Neuronal stem cell (in vitro differentiated cells): ENCODE measurements around the gene NSUN6.

Experiments
- DNase-seq: peaks from one replicate; pipeline ENCODE4 v3.0.0-alpha.2; 2013; ENCODE audit warnings: low spot score
- H2AFZ ChIP-seq: one replicate; pipeline ENCODE4 v1.6.1; 2013; ENCODE audit warnings: mild to moderate bottlenecking, low read length, inconsistent platforms
- H2AK5ac ChIP-seq: 2 replicates; pipeline ENCODE4 v1.6.1; 2013; ENCODE audit warnings: low read depth, mild to moderate bottlenecking, inconsistent platforms, low read length, moderate library complexity, mixed read lengths
- H2BK120ac ChIP-seq: 2 replicates; pipeline ENCODE4 v1.6.1; 2013; ENCODE audit warnings: low read depth, mild to moderate bottlenecking, inconsistent platforms, low read length, moderate library complexity, mixed read lengths
- H2BK12ac ChIP-seq: one replicate; pipeline ENCODE4 v1.6.1; 2013; ENCODE audit warnings: low read length, inconsistent platforms
- H2BK15ac ChIP-seq: 2 replicates; pipeline ENCODE4 v1.6.1; 2013; ENCODE audit warnings: mild to moderate bottlenecking, low read length, inconsistent platforms, mixed read lengths
- H2BK5ac ChIP-seq: one replicate; pipeline ENCODE4 v1.6.1; 2013; ENCODE audit warnings: inconsistent platforms, mild to moderate bottlenecking, low read length, moderate library complexity
- H3K14ac ChIP-seq: one replicate; pipeline ENCODE4 v1.6.1; 2013; ENCODE audit warnings: low read length, inconsistent platforms
- H3K18ac ChIP-seq: 2 replicates; pipeline ENCODE4 v1.6.1; 2013; ENCODE audit warnings: low read length, inconsistent platforms
- H3K23ac ChIP-seq: 2 replicates; pipeline ENCODE4 v1.6.1; 2013; ENCODE audit warnings: low read depth, mild to moderate bottlenecking, mixed read lengths, low read length, inconsistent platforms; ENCODE audit not compliant: poor library complexity
- H3K27ac ChIP-seq: replicated peaks from 3 replicates; pipeline ENCODE4 v1.5.1; 2013; ENCODE audit warnings: low read length, inconsistent platforms
- H3K27me3 ChIP-seq, 3 experiments: 2 replicates each; pipeline ENCODE4 v1.6.1; 2013; ENCODE audit warnings: low read length in 3 of 3, mild to moderate bottlenecking in 2 of 3, inconsistent platforms in 1 of 3, low read depth in 1 of 3, mixed read lengths in 1 of 3, moderate library complexity in 1 of 3; ENCODE audit not compliant: control insufficient read depth in 3 of 3, insufficient read depth in 3 of 3
- H3K36me3 ChIP-seq, 2 donors: replicated peaks in 1 of 2; 2 replicates each; pipeline ENCODE4 v1.6.1; 2013; ENCODE audit warnings: low read length in 2 of 2; ENCODE audit not compliant: control insufficient read depth in 2 of 2, insufficient read depth in 2 of 2
- H3K4ac ChIP-seq: 2 replicates; pipeline ENCODE4 v1.6.1; 2013; ENCODE audit warnings: inconsistent platforms, mild to moderate bottlenecking, low read length, moderate library complexity
- H3K4me1 ChIP-seq, 2 donors: 1 replicate in 1 of 2; 2 replicates in 1 of 2; pipeline ENCODE4 v1.6.1; 2013; ENCODE audit warnings: low read length in 2 of 2, low read depth in 1 of 2; ENCODE audit not compliant: control insufficient read depth in 2 of 2, insufficient read depth in 1 of 2
- H3K4me2 ChIP-seq: one replicate; pipeline ENCODE4 v1.6.1; 2013; ENCODE audit warnings: mild to moderate bottlenecking, low read length, inconsistent platforms; ENCODE audit not compliant: insufficient read depth, poor library complexity, severe bottlenecking
- H3K4me3 ChIP-seq, 2 donors: 2 replicates each; pipeline ENCODE4 v1.5.1; 2013; ENCODE audit warnings: low read length in 2 of 2, mild to moderate bottlenecking in 2 of 2, inconsistent platforms in 1 of 2, moderate library complexity in 1 of 2
- H3K79me1 ChIP-seq: one replicate; pipeline ENCODE4 v1.6.1; 2013; ENCODE audit warnings: low read depth, mild to moderate bottlenecking, inconsistent platforms, low read length, moderate library complexity
- H3K9ac ChIP-seq: one replicate; pipeline ENCODE4 v1.6.1; 2013; ENCODE audit warnings: mild to moderate bottlenecking, low read depth, low read length, inconsistent platforms; ENCODE audit not compliant: poor library complexity
- H3K9me3 ChIP-seq, 2 donors: replicated peaks in 1 of 2; 2 replicates each; pipeline versions ENCODE3 to v1.6.1; 2013; ENCODE audit warnings: low read length in 2 of 2, mild to moderate bottlenecking in 2 of 2, inconsistent platforms in 1 of 2, low read depth in 1 of 2, mixed read lengths in 1 of 2, moderate library complexity in 1 of 2; ENCODE audit not compliant: control insufficient read depth in 2 of 2, insufficient read depth in 1 of 2
- H4K8ac ChIP-seq: one replicate; pipeline ENCODE4 v1.6.1; 2013; ENCODE audit warnings: low read depth, mild to moderate bottlenecking, inconsistent platforms, low read length, moderate library complexity
- H4K91ac ChIP-seq: one replicate; pipeline ENCODE4 v1.6.1; 2013; ENCODE audit warnings: low read length, low read depth, mild to moderate bottlenecking, inconsistent platforms; ENCODE audit not compliant: poor library complexity
- WGBS, 2 donors: extraction: QIAGEN DNeasy Blood & Tissue Kit; methylation state at CpG; one replicate each; pipeline ENCODE4 v1.1.7; 2013; ENCODE audit warnings: missing lambda C conversion rate in 2 of 2, mixed read lengths in 1 of 2; ENCODE audit not compliant: insufficient read length in 2 of 2, insufficient replicate concordance in 1 of 2; ENCODE audit errors: extremely low coverage in 2 of 2; 5-methylcytosine and 5-hydroxymethylcytosine counted together

Gene NSUN6

GRCh38 chr10:18527687-18528086, 123.7 kb downstream of the NSUN6 start:
- no peak overlapping the region for H4K8ac ChIP-seq
- H2BK5ac ChIP-seq, result no peak overlapping the region
- H3K4me3 ChIP-seq, result no peak overlapping the region
- no peak overlapping the region for H2AFZ ChIP-seq
- H2BK15ac ChIP-seq, result no peak overlapping the region
- no peak overlapping the region for H3K23ac ChIP-seq
- no peak overlapping the region for H4K91ac ChIP-seq
- H2BK12ac ChIP-seq, result no peak overlapping the region
- no peak for DNase-seq
- no peak overlapping the region for H3K4me2 ChIP-seq
- H3K14ac ChIP-seq, result no peak overlapping the region
- peaks cover 2 to 6% of the 10 kb centered on the region in 2 donors for H3K36me3 ChIP-seq
- no peak overlapping the region for H3K27ac ChIP-seq
- H3K9me3 ChIP-seq, result peaks cover 0 to 3% of the 10 kb centered on the region in 2 donors
- H2BK120ac ChIP-seq, result no peak overlapping the region
- no peak overlapping the region for H3K4ac ChIP-seq
- no peaks in the 10 kb centered on the region for H3K27me3 ChIP-seq
- no CpG with 5 or more reads among the region's 2 CpGs for WGBS, 2 donors
- no peak overlapping the region for H3K9ac ChIP-seq
- H3K4me1 ChIP-seq, result no peaks in the 10 kb centered on the region
- H2AK5ac ChIP-seq, result no peak overlapping the region
- H3K18ac ChIP-seq, result no peak overlapping the region
- no peaks in the 10 kb centered on the region for H3K79me1 ChIP-seq

GRCh38 chr10:18523858-18524257, 127.5 kb downstream of the NSUN6 start:
- H3K27me3 ChIP-seq, result no peaks in the 10 kb centered on the region
- H3K4ac ChIP-seq, result no peak overlapping the region
- H3K9ac ChIP-seq, result no peak overlapping the region
- H2BK120ac ChIP-seq, result no peak overlapping the region
- DNase-seq, result no peak
- no peaks in the 10 kb centered on the region for H3K36me3 ChIP-seq
- H3K27ac ChIP-seq, result no peak overlapping the region
- no peak overlapping the region for H3K23ac ChIP-seq
- WGBS, 2 donors, result no CpG with 5 or more reads among the region's 2 CpGs
- H2BK12ac ChIP-seq, result no peak overlapping the region
- no peak overlapping the region for H2BK15ac ChIP-seq
- H3K4me3 ChIP-seq, result no peak overlapping the region
- H3K79me1 ChIP-seq, result no peaks in the 10 kb centered on the region
- H4K8ac ChIP-seq, result no peak overlapping the region
- no peaks in the 10 kb centered on the region for H3K9me3 ChIP-seq
- no peaks in the 10 kb centered on the region for H3K4me1 ChIP-seq
- no peak overlapping the region for H2AK5ac ChIP-seq
- H3K4me2 ChIP-seq, result no peak overlapping the region
- H2AFZ ChIP-seq, result no peak overlapping the region
- H3K14ac ChIP-seq, result no peak overlapping the region
- no peak overlapping the region for H4K91ac ChIP-seq
- no peak overlapping the region for H2BK5ac ChIP-seq
- no peak overlapping the region for H3K18ac ChIP-seq

GRCh38 chr10:18523025-18523424, 128.4 kb downstream of the NSUN6 start:
- no peak overlapping the region for H4K91ac ChIP-seq
- H3K23ac ChIP-seq, result no peak overlapping the region
- WGBS, 2 donors, result no CpG with 5 or more reads among the region's 1 CpG
- no peak overlapping the region for H2BK12ac ChIP-seq
- no peak overlapping the region for H2AK5ac ChIP-seq
- H3K9ac ChIP-seq, result no peak overlapping the region
- DNase-seq, result no peak
- no peak overlapping the region for H2BK5ac ChIP-seq
- no peaks in the 10 kb centered on the region for H3K79me1 ChIP-seq
- H3K4me3 ChIP-seq, result no peak overlapping the region
- no peak overlapping the region for H2BK120ac ChIP-seq
- H3K27ac ChIP-seq, result no peak overlapping the region
- no peak overlapping the region for H3K18ac ChIP-seq
- no peak overlapping the region for H4K8ac ChIP-seq
- H3K4me2 ChIP-seq, result no peak overlapping the region
- no peaks in the 10 kb centered on the region for H3K27me3 ChIP-seq
- H3K36me3 ChIP-seq, result no peaks in the 10 kb centered on the region
- H2BK15ac ChIP-seq, result no peak overlapping the region
- no peaks in the 10 kb centered on the region for H3K4me1 ChIP-seq
- H3K14ac ChIP-seq, result no peak overlapping the region
- no peak overlapping the region for H2AFZ ChIP-seq
- no peaks in the 10 kb centered on the region for H3K9me3 ChIP-seq
- no peak overlapping the region for H3K4ac ChIP-seq

- H2BK15ac ChIP-seq, result no peak overlapping the region
- WGBS, 2 donors, result no CpG with 5 or more reads among the region's 3 CpGs
- H2BK12ac ChIP-seq, result no peak overlapping the region
- no peak overlapping the region for H3K4me3 ChIP-seq
- no peak overlapping the region for H3K27ac ChIP-seq
- no peak overlapping the region for H3K4me2 ChIP-seq
- no peaks in the 10 kb centered on the region for H3K79me1 ChIP-seq
- no peak overlapping the region for H3K18ac ChIP-seq
- no peaks in the 10 kb centered on the region for H3K4me1 ChIP-seq
- H3K9me3 ChIP-seq, result no peaks in the 10 kb centered on the region
- H2AFZ ChIP-seq, result no peak overlapping the region
- no peak overlapping the region for H3K23ac ChIP-seq
- no peak overlapping the region for H2AK5ac ChIP-seq
- DNase-seq, result no peak
- no peak overlapping the region for H3K9ac ChIP-seq
- H2BK120ac ChIP-seq, result no peak overlapping the region
- H4K91ac ChIP-seq, result no peak overlapping the region
- H3K36me3 ChIP-seq, result no peaks in the 10 kb centered on the region
- H3K27me3 ChIP-seq, result no peaks in the 10 kb centered on the region
- no peak overlapping the region for H2BK5ac ChIP-seq
- no peak overlapping the region for H3K4ac ChIP-seq
- H3K14ac ChIP-seq, result no peak overlapping the region
- H4K8ac ChIP-seq, result no peak overlapping the region
These were observed 134.5 kb downstream of the NSUN6 start for GRCh38 chr10:18516851-18517250.
